Trophoblast cell (in vitro differentiated cells and primary cell): ENCODE results near the gene SUSD1.

Experiments
- DNase-seq, 2 donors: peaks; one replicate each; pipeline ENCODE4 v3.0.0-alpha.2; 2016
- H2AFZ ChIP-seq: 2 replicates; pipeline ENCODE4 v1.6.1; 2013; ENCODE audit warnings: low read length, moderate library complexity, mild to moderate bottlenecking; ENCODE audit not compliant: insufficient read depth, poor library complexity
- H2AK5ac ChIP-seq: 2 replicates; pipeline ENCODE4 v1.6.1; 2013; ENCODE audit warnings: mild to moderate bottlenecking, low read length
- H2BK120ac ChIP-seq: 2 replicates; pipeline ENCODE4 v1.6.1; 2013; ENCODE audit warnings: low read length, mild to moderate bottlenecking, moderate library complexity; ENCODE audit not compliant: insufficient read depth, poor library complexity
- H2BK12ac ChIP-seq: 2 replicates; pipeline ENCODE4 v1.6.1; 2013; ENCODE audit warnings: mild to moderate bottlenecking, low read length, moderate library complexity
- H2BK5ac ChIP-seq: 2 replicates; pipeline ENCODE4 v1.6.1; 2013; ENCODE audit warnings: low read length, low read depth, moderate library complexity, mild to moderate bottlenecking; ENCODE audit not compliant: poor library complexity
- H3K14ac ChIP-seq: 2 replicates; pipeline ENCODE4 v1.6.1; 2013; ENCODE audit warnings: mild to moderate bottlenecking, low read length
- H3K18ac ChIP-seq: 2 replicates; pipeline ENCODE4 v1.6.1; 2013; ENCODE audit warnings: mild to moderate bottlenecking, low read length
- H3K23ac ChIP-seq: 2 replicates; pipeline ENCODE4 v1.6.1; 2013; ENCODE audit warnings: low read length
- H3K27ac ChIP-seq: 2 replicates; pipeline ENCODE4 v1.5.1; 2013; ENCODE audit warnings: low read depth, mild to moderate bottlenecking, inconsistent platforms, low read length, moderate library complexity
- H3K27me3 ChIP-seq: 2 replicates; pipeline ENCODE4 v1.6.1; 2013; ENCODE audit warnings: inconsistent platforms, mild to moderate bottlenecking, low read length, moderate library complexity; ENCODE audit not compliant: insufficient read depth
- H3K36me3 ChIP-seq, 2 experiments: 1 replicate in 1 of 2; 2 replicates in 1 of 2; pipeline ENCODE4 v1.6.1; 2013; ENCODE audit warnings: low read length in 2 of 2, mild to moderate bottlenecking in 2 of 2, moderate library complexity in 1 of 2; ENCODE audit not compliant: insufficient read depth in 2 of 2, control insufficient read depth in 1 of 2
- H3K4ac ChIP-seq: 2 replicates; pipeline ENCODE4 v1.6.1; 2013; ENCODE audit warnings: low read depth, mild to moderate bottlenecking, low read length, moderate library complexity
- H3K4me1 ChIP-seq, 2 experiments: 1 replicate in 1 of 2; 2 replicates in 1 of 2; pipeline ENCODE4 v1.6.1; 2013; ENCODE audit warnings: low read length in 2 of 2, mild to moderate bottlenecking in 2 of 2, moderate library complexity in 1 of 2; ENCODE audit not compliant: insufficient read depth in 2 of 2, control insufficient read depth in 1 of 2
- H3K4me2 ChIP-seq: 2 replicates; pipeline ENCODE4 v1.6.1; 2013; ENCODE audit warnings: inconsistent platforms, mild to moderate bottlenecking, low read length, moderate library complexity
- H3K4me3 ChIP-seq: 2 replicates; pipeline ENCODE4 v1.5.1; 2013; ENCODE audit warnings: mild to moderate bottlenecking, low read depth, low read length, inconsistent platforms
- H3K79me1 ChIP-seq: one replicate; pipeline ENCODE4 v1.6.1; 2013; ENCODE audit warnings: low read length
- H3K79me2 ChIP-seq: 2 replicates; pipeline ENCODE4 v1.6.1; 2013; ENCODE audit warnings: low read length, mild to moderate bottlenecking; ENCODE audit not compliant: control insufficient read depth, insufficient read depth, poor library complexity
- H3K9ac ChIP-seq: 2 replicates; pipeline ENCODE4 v1.6.1; 2013; ENCODE audit warnings: mild to moderate bottlenecking, low read length
- H3K9me3 ChIP-seq: 2 replicates; pipeline ENCODE4 v1.6.1; 2013; ENCODE audit warnings: low read depth, mild to moderate bottlenecking, control low read depth, inconsistent platforms, low read length; ENCODE audit not compliant: insufficient read depth
- H4K12ac ChIP-seq: 2 replicates; pipeline ENCODE4 v1.6.1; 2013; ENCODE audit warnings: low read depth, mild to moderate bottlenecking, low read length, moderate library complexity
- H4K8ac ChIP-seq: 2 replicates; pipeline ENCODE4 v1.6.1; 2013; ENCODE audit warnings: low read depth, mild to moderate bottlenecking, low read length, moderate library complexity
- H4K91ac ChIP-seq: one replicate; pipeline ENCODE4 v1.6.1; 2013; ENCODE audit warnings: low read depth, mild to moderate bottlenecking, low read length, moderate library complexity
- WGBS: extraction: QIAGEN DNeasy Blood & Tissue Kit; methylation state at CpG from one replicate; pipeline ENCODE4 v1.1.7; 2013; ENCODE audit warnings: missing lambda C conversion rate; ENCODE audit not compliant: insufficient read length, insufficient coverage; ENCODE audit errors: extremely low coverage; 5-methylcytosine and 5-hydroxymethylcytosine counted together

The SUSD1 gene

DNA sequence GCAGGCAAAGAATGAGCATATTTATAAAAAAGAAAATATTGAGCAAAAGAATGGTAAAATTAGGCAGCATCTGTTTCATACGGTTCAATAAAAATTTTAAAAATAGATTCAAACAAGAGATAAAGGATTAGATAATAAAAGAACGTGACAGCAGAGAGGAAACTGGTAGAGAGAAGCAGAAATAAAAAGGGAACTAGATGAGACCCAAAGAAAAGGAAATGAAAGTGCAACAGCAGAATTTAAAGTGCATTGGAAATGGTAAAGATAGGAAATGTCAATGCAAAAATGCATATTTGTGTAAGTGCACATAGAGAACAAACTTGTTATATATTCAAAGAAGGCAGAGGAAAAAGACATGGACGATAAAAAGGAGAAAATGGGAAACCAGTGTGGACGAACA lies 70.2 kb downstream of the SUSD1 start:
- WGBS = no CpG with 5 or more reads among the region's 4 CpGs

DNA sequence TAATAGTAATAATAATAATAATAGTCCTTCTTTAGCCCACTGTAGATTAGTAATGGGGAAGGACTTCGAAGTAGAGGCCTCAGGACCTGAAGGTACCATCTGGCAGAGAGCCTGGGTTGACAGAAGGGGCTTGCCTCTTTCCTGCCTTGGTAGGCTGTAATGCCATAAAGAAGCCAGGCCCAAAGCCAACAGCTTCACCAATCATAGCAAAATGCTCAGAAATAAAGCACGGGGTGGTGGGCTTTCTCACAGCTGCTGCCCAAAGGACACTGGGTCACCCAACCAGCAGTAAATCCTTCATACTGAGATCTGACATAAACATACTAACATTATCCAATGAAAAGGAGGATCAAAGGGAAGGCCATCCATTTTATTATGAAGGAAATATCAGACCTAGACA lies 70.7 kb downstream of the SUSD1 start:
- Histone ChIP-seq H2BK5ac (no peak overlapping the region), H3K36me3 (peaks cover 0 to 4% of the 10 kb centered on the region in 2 experiments), H3K9me3 (no peaks in the 10 kb centered on the region), H3K4ac (no peak overlapping the region), H3K9ac (no peak overlapping the region), H3K18ac (no peak overlapping the region), H3K23ac (no peak overlapping the region), H4K12ac (no peak overlapping the region), H2BK12ac (no peak overlapping the region), H4K91ac (no peak overlapping the region), H3K79me2 (no peaks in the 10 kb centered on the region), H3K4me1 (no peaks in the 10 kb centered on the region), H2AFZ (no peak overlapping the region), H3K14ac (no peak overlapping the region), H2AK5ac (no peak overlapping the region), H3K27me3 (no peaks in the 10 kb centered on the region), H4K8ac (no peak overlapping the region), H3K27ac (no peak overlapping the region), H3K4me3 (no peak overlapping the region), H2BK120ac (no peak overlapping the region), H3K79me1 (no peaks in the 10 kb centered on the region), H3K4me2 (no peak overlapping the region)
- DNase-seq = no peak
- no CpG with 5 or more reads among the region's 2 CpGs for WGBS

More for the DNA sequence above, 70.2 kb downstream of the SUSD1 start:
- Histone ChIP-seq H3K4me3 (no peak overlapping the region), H4K12ac (no peak overlapping the region), H3K14ac (no peak overlapping the region), H3K27ac (no peak overlapping the region), H4K8ac (no peak overlapping the region), H4K91ac (no peak overlapping the region), H2BK5ac (no peak overlapping the region), H3K79me2 (no peaks in the 10 kb centered on the region), H3K27me3 (no peaks in the 10 kb centered on the region), H3K36me3 (peaks cover 0 to 2% of the 10 kb centered on the region in 2 experiments), H3K79me1 (no peaks in the 10 kb centered on the region), H3K9me3 (no peaks in the 10 kb centered on the region), H3K18ac (no peak overlapping the region), H3K23ac (no peak overlapping the region), H2BK120ac (no peak overlapping the region), H2AFZ (no peak overlapping the region), H2AK5ac (no peak overlapping the region), H3K9ac (no peak overlapping the region), H2BK12ac (no peak overlapping the region), H3K4me1 (no peaks in the 10 kb centered on the region), H3K4ac (no peak overlapping the region), H3K4me2 (no peak overlapping the region)
- DNase-seq = no peak

DNA sequence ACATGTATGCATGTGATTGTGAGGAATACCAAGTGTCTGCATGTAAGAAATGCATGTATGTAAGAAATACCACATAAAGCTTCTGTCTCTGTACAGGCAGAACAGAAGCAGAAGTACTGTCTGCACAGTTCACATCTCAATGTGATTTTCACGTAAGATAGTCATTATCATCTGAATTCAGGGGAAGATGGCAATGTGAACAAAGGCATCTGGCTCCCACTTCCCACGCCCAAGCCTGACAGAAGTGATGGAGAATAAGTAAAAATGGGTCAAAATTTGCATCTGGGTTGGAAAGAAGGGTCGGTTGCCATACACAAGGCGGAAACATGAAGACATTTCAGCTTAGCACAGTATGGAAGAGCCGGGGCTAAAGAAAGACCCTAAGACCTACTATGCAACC lies 71.7 kb downstream of the SUSD1 start:
- no peak overlapping the region for H3K4ac ChIP-seq
- H3K79me1 ChIP-seq = no peaks in the 10 kb centered on the region
- H2BK120ac ChIP-seq = no peak overlapping the region
- no peak overlapping the region for H3K4me2 ChIP-seq
- no peak overlapping the region for H3K23ac ChIP-seq
- no peaks in the 10 kb centered on the region for H3K79me2 ChIP-seq
- no peak overlapping the region for H3K9ac ChIP-seq
- H2BK12ac ChIP-seq = no peak overlapping the region
- peaks cover 0 to under 1% of the 10 kb centered on the region in 2 experiments for H3K4me1 ChIP-seq
- no peak overlapping the region for H3K18ac ChIP-seq
- H3K9me3 ChIP-seq = no peaks in the 10 kb centered on the region
- no peaks in the 10 kb centered on the region for H3K27me3 ChIP-seq
- H2AFZ ChIP-seq = no peak overlapping the region
- no peak overlapping the region for H3K27ac ChIP-seq
- no peak overlapping the region for H3K4me3 ChIP-seq
- WGBS = no CpG with 5 or more reads among the region's 5 CpGs
- peaks cover 0 to 4% of the 10 kb centered on the region in 2 experiments for H3K36me3 ChIP-seq
- H4K12ac ChIP-seq = no peak overlapping the region
- no peak overlapping the region for H4K91ac ChIP-seq
- no peak overlapping the region for H4K8ac ChIP-seq
- H2BK5ac ChIP-seq = no peak overlapping the region
- H3K14ac ChIP-seq = no peak overlapping the region
- no peak overlapping the region for H2AK5ac ChIP-seq
- DNase-seq = no peak

DNA sequence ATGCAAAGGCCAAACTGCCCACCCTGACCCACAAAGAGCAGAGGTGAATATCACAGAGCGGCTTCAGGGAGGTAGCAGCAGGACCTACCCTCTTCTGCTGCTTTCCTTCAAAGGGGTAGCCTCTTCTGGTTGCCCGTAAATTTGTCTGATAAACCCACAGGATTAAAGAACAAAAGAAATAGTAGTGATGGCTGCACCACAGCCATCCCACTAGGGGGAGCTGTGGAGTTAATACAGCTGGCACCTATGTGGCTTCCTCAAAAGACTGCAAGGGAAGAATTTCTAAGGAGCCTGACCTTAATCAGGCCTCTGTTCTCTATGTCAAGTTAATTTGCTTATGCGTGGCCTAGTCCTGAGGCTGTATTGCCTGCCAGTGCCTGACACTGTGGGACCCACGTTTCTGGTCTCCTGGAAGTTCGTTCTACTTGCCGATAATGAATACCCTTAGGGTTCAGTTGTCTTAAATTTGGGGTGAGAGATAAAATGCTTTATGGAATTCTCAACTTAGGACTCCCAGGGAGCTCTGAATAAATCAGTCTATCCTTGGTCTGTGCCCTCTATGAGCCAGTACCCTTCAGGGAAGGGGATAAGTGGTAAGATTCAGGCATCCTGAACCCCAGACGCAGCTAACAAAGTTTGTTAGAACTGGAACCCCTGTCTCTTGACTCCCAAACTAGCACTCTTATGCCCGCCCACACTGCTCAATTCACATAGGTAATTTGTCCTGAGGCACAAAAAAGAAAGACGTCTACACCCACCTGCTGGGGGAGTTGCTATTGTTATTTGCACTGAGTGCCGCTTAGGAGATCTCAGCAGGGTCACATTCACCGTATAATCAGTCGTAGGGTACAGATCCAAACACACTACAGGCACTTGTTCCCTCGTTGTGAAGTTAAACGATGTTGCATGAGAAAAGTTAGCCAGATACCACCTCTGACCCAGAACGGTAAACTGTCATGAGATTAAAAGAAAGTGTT lies 77.1 kb downstream of the SUSD1 start:
- peaks cover 4% of the 10 kb centered on the region in 2 experiments for H3K36me3 ChIP-seq
- DNase-seq = peak; percentile 62 to 92
- H2BK120ac ChIP-seq = no peak overlapping the region
- H3K27me3 ChIP-seq = no peaks in the 10 kb centered on the region
- WGBS = no CpG with 5 or more reads among the region's 15 CpGs
- peaks cover 3% of the 10 kb centered on the region for H3K79me1 ChIP-seq
- peak overlapping the region; percentile 95 for H4K12ac ChIP-seq
- H4K91ac ChIP-seq = no peak overlapping the region
- no peak overlapping the region for H3K23ac ChIP-seq
- no peaks in the 10 kb centered on the region for H3K79me2 ChIP-seq
- peak overlapping the region; percentile 76 for H2AK5ac ChIP-seq
- no peaks in the 10 kb centered on the region for H3K9me3 ChIP-seq
- H3K27ac ChIP-seq = no peak overlapping the region
- no peak overlapping the region for H3K4me3 ChIP-seq
- H3K4me2 ChIP-seq = no peak overlapping the region
- no peak overlapping the region for H2BK5ac ChIP-seq
- H3K9ac ChIP-seq = no peak overlapping the region
- H3K4me1 ChIP-seq = peaks cover 3 to 6% of the 10 kb centered on the region in 2 experiments
- H2BK12ac ChIP-seq = peak overlapping the region; percentile 54
- no peak overlapping the region for H2AFZ ChIP-seq
- H3K4ac ChIP-seq = peak overlapping the region; percentile 77
- no peak overlapping the region for H3K14ac ChIP-seq
- no peak overlapping the region for H3K18ac ChIP-seq
- no peak overlapping the region for H4K8ac ChIP-seq
